NB4 (cell line): ENCODE results near the gene NLRC3.
"Not testable (repeated sequence)": the region's sequence is repeated elsewhere in the genome, so short reads cannot be mapped to it uniquely, and the experiment has no call there.

Source experiments
- DNase-seq: peaks from one replicate; pipeline ENCODE4 v3.0.0; 2010; ENCODE audit warnings: low read depth
- H3K4me3 ChIP-seq: one replicate; pipeline ENCODE4 v1.5.1; 2011; ENCODE audit warnings: mild to moderate bottlenecking, low read depth, low read length, moderate library complexity
- CTCF ChIP-seq: IDR thresholded peaks from one replicate; pipeline ENCODE4 v1.5.1; 2012; ENCODE audit warnings: low read depth, low read length
- MAX ChIP-seq: IDR thresholded peaks from 2 replicates; pipeline ENCODE4 v1.6.1; 2011; ENCODE audit warnings: low read depth, low read length
- MYC ChIP-seq: IDR thresholded peaks from 2 replicates; pipeline ENCODE4 v1.6.1; 2011; ENCODE audit warnings: low read depth, low read length
- POLR2A ChIP-seq: IDR thresholded peaks from 2 replicates; pipeline ENCODE4 v1.6.1; 2011; ENCODE audit warnings: mild to moderate bottlenecking; ENCODE audit not compliant: insufficient read length; ENCODE audit errors: extremely low read depth

The NLRC3 gene

DNA sequence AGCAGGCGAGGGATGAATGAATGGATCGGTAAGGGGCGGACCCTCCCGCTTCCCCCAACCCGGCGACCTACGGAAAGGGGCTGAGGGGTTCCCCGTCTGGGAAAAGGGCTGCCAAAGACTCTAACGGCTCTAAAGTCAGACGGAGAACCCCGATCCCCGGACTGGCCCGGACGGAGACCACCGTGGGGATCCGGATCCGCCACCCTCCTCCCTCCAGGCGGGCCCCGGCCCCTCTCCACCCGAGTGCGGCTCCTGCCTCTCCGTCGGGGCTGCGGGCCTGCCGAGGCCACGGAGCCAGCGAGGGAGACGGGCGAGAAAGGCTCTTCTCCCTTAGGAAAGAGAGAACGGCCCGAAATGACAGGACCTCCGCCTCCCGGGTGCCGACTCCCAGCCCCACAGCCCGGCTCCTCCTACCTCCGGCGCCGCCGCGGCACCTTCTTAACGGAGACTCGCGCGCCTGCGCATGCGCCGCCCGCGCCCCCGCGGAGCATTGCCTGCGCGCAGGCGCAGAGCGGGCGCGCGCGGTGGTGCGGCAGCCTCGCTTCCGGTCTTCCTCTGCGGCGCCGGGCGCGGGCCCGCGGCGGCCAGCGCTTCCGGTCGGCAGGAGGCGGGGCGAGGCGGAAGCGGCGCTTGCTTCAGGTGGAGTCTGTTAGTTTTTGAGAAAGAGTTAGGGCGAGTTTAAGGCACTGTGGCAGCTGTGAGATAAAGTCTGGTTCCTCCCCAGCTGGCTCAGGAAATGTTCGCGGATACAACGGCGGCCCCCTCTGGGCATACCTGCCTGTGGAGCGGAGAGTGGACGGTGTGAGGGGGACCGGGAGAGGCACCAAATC lies 34.2 kb upstream of the NLRC3 start, which contains the start of gene SLX4:
SLX4 (minus strand) TSS at position 461 of the 830 bp plus-strand sequence. CDS start 2,642 bp downstream, outside the sequence.
- DNase-seq, result peak; percentile 91
- peak within 1 kb of the TSS; percentile 91 for H3K4me3 ChIP-seq
- TF ChIP-seq MYC (peak; percentile 60; the same call in 1 of the 2 replicates), MAX (peak; percentile 57), POLR2A (peak; percentile 74), CTCF (no peak)

GRCh38 chr16:3610698-3611145 lies 33.5 kb upstream of the NLRC3 start:
- DNase-seq, result peak; percentile 36
- H3K4me3 ChIP-seq, result peak overlapping the region; percentile 91
- TF ChIP-seq POLR2A, result no peak
- TF ChIP-seq CTCF, result no peak
- no peak for TF ChIP-seq MYC
- TF ChIP-seq MAX, result no peak

GRCh38 chr16:3609895-3610697 lies 32.9 kb upstream of the NLRC3 start:
- H3K4me3 ChIP-seq, result peak overlapping the region; percentile 91
- TF ChIP-seq MAX, result no peak
- no peak for TF ChIP-seq MYC
- TF ChIP-seq POLR2A, result no peak
- no peak for TF ChIP-seq CTCF
- peak; percentile 63 for DNase-seq

DNA sequence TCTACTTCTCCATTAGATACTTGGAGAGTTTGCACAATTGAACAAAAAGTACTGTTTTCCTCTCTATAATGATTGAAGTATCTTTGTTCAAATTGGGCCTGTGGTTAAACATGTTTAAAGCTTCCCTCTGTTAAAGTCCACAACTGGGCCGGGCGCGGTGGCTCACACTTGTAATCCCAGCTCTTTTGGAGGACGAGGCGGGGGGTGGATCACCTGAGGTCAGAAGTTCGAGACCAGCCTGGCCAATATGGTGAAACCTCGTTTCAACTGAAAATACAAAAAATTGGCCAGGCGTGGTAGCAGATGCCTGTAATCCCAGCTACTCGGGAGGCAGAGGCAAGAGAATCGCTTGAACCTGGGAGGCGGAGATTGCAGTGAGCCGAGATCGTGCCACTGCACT lies 31.8 kb upstream of the NLRC3 start:
- DNase-seq, H3K4me3 ChIP-seq: not testable (repeated sequence)

DNA sequence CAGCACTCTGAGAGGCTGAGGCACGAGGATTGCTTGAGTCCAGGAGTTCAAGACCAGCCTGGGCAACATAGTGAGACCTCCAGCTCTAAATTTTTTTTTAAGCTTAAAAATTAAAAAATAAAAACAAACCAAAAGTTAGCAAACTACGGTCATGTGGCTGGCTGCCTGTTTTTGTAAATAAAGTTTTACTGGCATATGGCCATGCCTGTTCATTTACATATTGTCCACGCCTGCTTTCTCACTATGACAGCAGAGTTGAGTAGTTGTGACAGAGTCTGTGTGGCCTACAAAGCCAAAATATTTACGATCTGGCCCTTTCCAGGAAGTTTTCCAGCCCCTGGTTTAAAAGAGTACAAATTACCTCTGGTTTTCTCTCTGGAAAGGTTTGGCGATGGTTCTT lies 30.9 kb upstream of the NLRC3 start:
- TF ChIP-seq MYC (no peak), CTCF (no peak), MAX (no peak), POLR2A (no peak)
- no peak for DNase-seq
- no peak overlapping the region for H3K4me3 ChIP-seq

- TF ChIP-seq CTCF (no peak), MAX (no peak), POLR2A (no peak), MYC (no peak)
- no peak for DNase-seq
- H3K4me3 ChIP-seq, result no peak overlapping the region
These were observed 30.4 kb upstream of the NLRC3 start for GRCh38 chr16:3607634-3608033.
